SK-N-MC (cell line): Measurements from ENCODE around the gene FEM1B.

Source experiments
- EZH2 ChIP-seq: fragments of 200-600 bp; sonication (generic); IDR thresholded peaks from one replicate; pipeline ENCODE4 v1.6.1; 2017; ENCODE audit warnings: antibody characterized with exemption
- POLR2AphosphoS5 ChIP-seq: IDR thresholded peaks from 2 replicates; pipeline ENCODE4 v1.6.1; 2012; ENCODE audit warnings: mild to moderate bottlenecking, low read depth, low read length, borderline replicate concordance

DNA sequence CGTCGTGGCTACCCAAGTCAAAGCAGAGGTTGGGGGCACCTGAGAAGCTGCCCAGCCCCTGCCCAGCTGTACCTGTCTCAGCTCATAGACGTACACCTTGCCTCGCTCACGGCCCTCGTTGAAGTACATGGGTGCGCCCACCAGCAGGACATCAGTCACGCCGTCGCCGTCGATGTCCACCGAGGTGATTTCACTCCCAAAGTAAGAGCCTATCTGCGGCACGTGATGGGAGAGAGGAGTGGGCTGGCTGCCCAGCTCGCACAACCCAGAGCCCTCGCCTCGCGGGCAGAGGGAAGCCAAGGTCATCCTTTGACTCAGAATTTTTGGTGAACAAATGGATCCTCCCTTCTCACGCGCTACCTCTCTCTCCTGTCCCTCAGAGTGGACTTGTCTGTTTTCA, 54.7 kb downstream of the FEM1B start:
- TF ChIP-seq EZH2 (no peak), POLR2AphosphoS5 (no peak)
